A549 treated with ZK216348 at 1 μM for 4 hours (cell line): ENCODE results near the gene KCNH2. TPM values are rescaled to one million over a fixed set of nuclear protein-coding genes. Genes with fewer than 3 reads are reported as not detected.

ENCODE experiments used
- total RNA-seq: library from RNA; stranded (reverse); fragments of 200-300 nt; extraction: Qiagen RNA extraction; gene quantifications from 5 replicates; pipeline ENCODE4 v1.2.3, GENCODE V29; 2022; ENCODE audit warnings: low read depth

The KCNH2 gene, protein sequence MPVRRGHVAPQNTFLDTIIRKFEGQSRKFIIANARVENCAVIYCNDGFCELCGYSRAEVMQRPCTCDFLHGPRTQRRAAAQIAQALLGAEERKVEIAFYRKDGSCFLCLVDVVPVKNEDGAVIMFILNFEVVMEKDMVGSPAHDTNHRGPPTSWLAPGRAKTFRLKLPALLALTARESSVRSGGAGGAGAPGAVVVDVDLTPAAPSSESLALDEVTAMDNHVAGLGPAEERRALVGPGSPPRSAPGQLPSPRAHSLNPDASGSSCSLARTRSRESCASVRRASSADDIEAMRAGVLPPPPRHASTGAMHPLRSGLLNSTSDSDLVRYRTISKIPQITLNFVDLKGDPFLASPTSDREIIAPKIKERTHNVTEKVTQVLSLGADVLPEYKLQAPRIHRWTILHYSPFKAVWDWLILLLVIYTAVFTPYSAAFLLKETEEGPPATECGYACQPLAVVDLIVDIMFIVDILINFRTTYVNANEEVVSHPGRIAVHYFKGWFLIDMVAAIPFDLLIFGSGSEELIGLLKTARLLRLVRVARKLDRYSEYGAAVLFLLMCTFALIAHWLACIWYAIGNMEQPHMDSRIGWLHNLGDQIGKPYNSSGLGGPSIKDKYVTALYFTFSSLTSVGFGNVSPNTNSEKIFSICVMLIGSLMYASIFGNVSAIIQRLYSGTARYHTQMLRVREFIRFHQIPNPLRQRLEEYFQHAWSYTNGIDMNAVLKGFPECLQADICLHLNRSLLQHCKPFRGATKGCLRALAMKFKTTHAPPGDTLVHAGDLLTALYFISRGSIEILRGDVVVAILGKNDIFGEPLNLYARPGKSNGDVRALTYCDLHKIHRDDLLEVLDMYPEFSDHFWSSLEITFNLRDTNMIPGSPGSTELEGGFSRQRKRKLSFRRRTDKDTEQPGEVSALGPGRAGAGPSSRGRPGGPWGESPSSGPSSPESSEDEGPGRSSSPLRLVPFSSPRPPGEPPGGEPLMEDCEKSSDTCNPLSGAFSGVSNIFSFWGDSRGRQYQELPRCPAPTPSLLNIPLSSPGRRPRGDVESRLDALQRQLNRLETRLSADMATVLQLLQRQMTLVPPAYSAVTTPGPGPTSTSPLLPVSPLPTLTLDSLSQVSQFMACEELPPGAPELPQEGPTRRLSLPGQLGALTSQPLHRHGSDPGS
- total RNA-seq: 0.71 to 1.2 TPM (median 0.98 TPM) in 5 replicates

DNA sequence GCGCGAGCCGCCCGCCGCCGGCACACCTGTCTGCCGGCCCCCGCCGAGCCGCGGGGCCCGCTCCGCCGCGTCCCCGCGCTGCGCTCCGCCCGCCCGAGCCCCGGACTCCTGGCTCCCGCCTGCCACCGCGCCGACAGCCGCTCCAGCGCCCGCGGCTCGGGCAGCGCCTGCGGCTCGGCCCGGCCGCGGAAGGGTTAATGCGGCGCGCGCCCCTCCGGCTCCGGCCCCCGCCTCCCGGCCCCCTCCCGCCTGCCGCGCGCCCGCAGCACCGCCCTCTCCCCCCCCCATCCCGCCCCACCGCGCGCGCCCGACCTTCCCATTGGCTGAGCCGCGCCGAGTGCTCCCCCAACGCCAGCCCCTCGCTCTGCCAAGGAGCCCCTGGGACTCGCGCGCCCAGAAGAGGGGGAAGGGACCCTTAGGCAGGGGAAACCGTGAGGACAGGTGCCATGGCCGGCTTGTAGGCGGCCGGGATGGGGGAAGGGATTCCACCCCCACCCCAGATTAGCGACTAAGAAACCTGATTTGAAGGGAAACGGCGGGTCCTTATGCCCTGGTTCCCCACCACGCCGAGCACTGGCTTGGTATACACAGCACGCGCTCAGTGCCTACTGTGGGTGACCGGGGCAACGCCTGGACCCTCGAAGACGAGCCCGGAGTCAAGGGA lies at the start of gene KCNH2:
KCNH2 (minus strand) TSS at position 196 of the 664 bp plus-strand sequence. CDS start 408 bp downstream, outside the sequence.

DNA sequence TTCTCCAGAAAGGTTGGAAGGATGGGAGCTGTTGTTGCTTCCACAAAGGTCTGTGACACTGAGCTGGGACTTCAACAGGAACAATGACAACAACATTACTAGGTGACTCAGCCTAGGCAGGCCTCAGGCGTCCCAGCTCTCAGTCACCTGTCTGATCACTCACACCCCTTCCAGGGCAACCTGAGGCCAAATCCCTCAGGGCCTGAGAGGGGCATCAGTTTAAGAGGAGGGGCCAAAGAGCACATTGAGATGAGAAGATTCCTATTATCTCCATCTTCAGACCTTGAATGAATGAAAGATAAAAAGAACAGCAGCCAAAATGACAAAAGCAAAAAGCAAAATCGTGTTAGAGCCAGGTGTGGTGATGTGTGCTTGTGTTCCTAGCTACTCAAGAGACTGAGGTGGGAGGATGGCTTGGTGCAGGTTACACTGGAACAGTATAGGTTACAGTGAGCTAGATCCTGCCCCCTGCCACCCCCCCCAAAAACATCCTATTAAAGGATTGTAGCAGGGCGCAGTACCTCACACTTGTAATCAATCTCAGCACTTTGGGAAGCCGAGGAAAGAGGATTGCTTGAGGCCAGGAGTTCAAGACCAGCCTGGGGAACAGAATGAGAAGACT lies 46.4 kb upstream of the KCNH2 start, which contains the start of gene ATG9B:
ATG9B (minus strand) TSS at position 60 of the 622 bp plus-strand sequence. CDS start 71 bp downstream, outside the sequence.

DNA sequence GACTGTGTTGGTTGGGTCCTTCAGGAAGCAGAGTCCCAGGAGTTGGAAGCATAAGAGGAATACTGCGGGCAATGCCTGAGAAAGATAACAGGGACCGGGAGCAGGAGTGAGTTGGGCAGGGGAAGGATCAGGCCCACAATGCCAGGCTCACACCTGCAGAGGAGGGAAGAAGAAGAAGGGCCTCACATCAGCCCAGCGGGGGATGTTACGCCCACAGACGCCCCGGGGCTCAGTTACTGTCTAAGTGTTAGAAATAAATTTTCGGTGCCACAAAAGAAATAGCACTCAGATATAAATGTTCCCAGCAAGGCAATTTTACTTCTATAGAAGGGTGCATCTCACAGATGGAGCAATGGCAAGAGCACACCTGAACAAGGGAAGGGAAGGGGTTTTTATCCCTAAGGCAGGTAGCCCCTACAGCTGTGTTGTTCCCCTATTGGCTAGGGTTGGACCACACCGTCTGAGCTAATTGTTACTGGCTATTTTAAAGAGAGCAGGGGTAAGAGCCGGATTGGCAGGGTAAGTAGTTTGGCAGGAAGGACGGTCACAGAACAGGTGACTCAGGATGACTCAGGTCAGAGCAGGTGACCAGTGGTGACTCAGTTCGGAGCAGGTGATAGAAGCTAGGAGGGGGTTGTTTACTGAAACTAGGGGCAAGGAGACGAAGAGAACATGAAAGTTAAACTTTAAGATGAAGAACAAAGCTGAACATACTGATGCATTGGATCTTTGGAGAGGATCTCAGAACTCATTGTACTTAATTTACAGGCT lies 12.5 kb upstream of the KCNH2 start, which contains the start of gene NOS3:
NOS3 (plus strand) TSS at position 602 of the 771 bp plus-strand sequence. CDS start 2,787 bp downstream, outside the sequence.

Other genes with a start within 250 kb of the KCNH2 start
- gene GIMAP5, start 240.9 kb downstream of the KCNH2 start, total RNA-seq: 0.24 TPM in 1 of 5 replicates, not detected in the others
- gene TMEM176B, start 178.0 kb downstream of the KCNH2 start, total RNA-seq: not detected in 5 replicates
- gene TMEM176A, start 177.6 kb downstream of the KCNH2 start, total RNA-seq: not detected in 5 replicates
- 0.06 TPM in 1 of 5 replicates, not detected in the others for gene AOC1, start 125.8 kb downstream of the KCNH2 start, total RNA-seq
- 0.07 to 1.0 TPM (median 0.46 TPM) in 5 replicates for gene NOS3, start 12.7 kb upstream of the KCNH2 start, total RNA-seq
- gene ATG9B, start 46.2 kb upstream of the KCNH2 start, total RNA-seq: 0.25 to 0.94 TPM (median 0.43 TPM) in 5 replicates
- 26.6 to 53.5 TPM (median 47.4 TPM) in 5 replicates for gene ABCB8, start 50.1 kb upstream of the KCNH2 start, total RNA-seq
- 6.8 to 11.5 TPM (median 9.8 TPM) in 5 replicates for gene ASIC3, start 70.2 kb upstream of the KCNH2 start, total RNA-seq
- 31.4 to 36.6 TPM (median 35.2 TPM) in 5 replicates for gene CDK5, start 79.6 kb upstream of the KCNH2 start, total RNA-seq
- gene SLC4A2, start 81.3 kb upstream of the KCNH2 start, total RNA-seq: 149 to 300 TPM (median 293 TPM) in 5 replicates
- gene FASTK, start 102.5 kb upstream of the KCNH2 start, total RNA-seq: 40.8 to 89.4 TPM (median 74.8 TPM) in 5 replicates
- gene TMUB1, start 105.2 kb upstream of the KCNH2 start, total RNA-seq: 25.0 to 62.9 TPM (median 56.1 TPM) in 5 replicates
- 37.7 to 73.4 TPM (median 64.2 TPM) in 5 replicates for gene AGAP3, start 108.2 kb upstream of the KCNH2 start, total RNA-seq
- 0.23 TPM in 1 of 5 replicates, not detected in the others for gene GBX1, start 189.4 kb upstream of the KCNH2 start, total RNA-seq
- gene ASB10, start 208.9 kb upstream of the KCNH2 start, total RNA-seq: not detected in 5 replicates
- not detected in 5 replicates for gene H2BK1, start 232.2 kb upstream of the KCNH2 start, total RNA-seq
- 49.7 to 70.8 TPM (median 65.5 TPM) in 5 replicates for gene ABCF2, start 248.9 kb upstream of the KCNH2 start, total RNA-seq